GM19395 (cell line): ENCODE data around the gene ARHGEF37.
A peak's percentile ranks its signal among the peaks of the same experiment; 100 is the strongest.

Source experiments
- ATAC-seq: cut with Tn5 transposase; IDR thresholded peaks from one replicate; pipeline ENCODE4 v1.9.1; 2021; ENCODE audit warnings: mild to moderate bottlenecking, moderate library complexity; ENCODE audit not compliant: unreplicated experiment

ARHGEF37 gene

DNA sequence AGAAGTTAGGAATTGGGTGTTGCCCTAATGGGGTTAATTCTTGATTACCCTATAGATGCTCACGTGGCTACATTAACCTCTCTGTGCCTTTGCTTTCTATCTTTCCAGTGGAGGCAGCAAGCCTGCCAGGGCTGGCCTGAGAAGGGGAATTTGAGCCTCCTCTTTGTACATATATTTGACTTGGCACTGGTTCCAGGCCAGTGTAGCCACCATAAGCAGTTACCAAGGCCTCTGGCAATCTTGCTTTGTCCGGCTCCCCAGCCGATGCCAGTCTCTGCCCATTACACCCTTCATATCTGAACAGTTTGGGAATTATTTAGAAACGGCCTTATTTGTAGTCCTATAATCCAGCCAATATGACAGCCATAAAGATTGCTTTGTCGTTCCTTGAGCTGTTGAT is 90.2 kb downstream of the ARHGEF37 start:
- no peak for ATAC-seq

DNA sequence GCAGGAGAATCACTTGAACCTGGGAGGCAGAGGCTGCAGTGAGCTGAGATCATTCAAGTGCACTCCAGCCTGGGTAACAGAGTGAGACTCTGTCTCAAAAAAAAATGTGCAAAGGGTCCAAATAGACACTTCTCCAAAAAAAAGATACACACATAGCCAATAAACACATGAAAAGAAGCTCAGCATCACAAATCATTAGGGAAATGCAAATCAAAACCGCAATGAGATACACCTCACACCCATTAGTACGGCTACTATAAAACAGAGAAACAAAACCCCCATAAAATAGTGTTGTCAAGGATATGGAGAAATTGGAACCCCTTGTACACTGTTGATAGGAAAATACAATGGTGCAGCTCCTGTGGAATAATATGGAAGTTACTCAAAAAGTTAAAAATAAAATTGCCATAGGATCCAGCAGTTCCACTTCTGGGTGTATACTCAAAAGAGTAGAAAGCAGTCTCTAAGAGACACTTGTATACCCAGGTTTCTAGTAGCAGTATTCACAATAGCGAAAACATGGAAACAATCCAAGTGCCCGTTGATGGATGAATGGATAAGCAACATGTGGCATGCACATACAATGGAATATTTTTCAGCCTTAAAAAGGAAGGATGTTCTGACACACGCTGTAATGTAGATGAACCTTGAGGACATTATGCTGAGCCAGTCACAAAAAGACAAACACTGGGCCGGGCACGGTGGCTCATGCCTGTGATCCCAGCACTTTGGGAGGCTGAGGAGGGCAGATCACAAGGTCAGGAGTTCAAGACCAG is 91.6 kb downstream of the ARHGEF37 start:
- no peak for ATAC-seq

DNA sequence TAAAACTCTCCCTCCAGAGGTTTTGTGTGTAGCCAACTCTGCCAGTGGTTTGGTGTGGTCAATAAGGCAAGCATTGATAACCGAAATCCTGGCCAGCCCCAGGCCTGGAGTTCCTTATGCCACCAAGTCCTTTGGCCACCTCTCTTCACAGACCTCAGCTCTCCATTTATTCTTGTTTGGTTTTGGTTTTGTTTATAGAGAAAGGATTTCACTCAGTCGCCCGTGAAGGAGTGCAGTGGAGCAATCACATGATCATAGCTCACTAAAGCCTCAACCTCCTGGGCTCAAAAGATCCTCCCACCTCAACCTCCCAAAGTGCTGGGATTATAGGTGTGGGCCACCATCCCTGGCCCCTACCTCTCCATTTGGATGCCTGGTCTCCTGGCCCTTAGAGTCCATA is 93.4 kb downstream of the ARHGEF37 start:
- no peak for ATAC-seq

DNA sequence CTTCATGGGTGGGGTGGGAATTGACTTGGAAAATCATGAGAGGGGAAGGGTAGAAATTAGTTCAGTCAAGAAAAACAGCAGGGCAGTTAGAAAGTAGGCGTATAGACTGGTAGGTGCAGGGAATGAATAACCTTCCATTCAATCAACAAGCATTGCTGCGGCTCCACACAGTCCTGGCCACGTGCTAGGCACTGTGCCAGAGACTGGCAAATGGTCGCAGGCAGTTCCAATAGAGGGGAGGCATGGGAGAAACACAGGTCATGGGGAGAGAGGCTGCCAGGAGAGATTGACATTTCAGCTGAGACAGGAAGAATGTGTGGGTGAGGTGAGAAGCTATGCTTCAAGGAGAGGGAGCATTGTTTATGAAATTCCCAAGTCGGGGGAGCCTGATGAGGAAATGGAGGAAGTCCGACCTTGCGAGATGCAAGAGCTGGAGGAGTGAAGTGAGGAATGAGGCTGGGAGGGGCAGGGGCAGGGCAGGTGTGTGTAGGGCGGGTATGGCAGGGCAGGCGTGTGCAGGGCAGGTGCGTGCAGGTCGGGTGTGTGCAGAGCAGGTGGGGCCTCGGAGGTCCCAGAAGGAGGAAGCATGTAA is 94.4 kb downstream of the ARHGEF37 start:
- ATAC-seq = no peak

DNA sequence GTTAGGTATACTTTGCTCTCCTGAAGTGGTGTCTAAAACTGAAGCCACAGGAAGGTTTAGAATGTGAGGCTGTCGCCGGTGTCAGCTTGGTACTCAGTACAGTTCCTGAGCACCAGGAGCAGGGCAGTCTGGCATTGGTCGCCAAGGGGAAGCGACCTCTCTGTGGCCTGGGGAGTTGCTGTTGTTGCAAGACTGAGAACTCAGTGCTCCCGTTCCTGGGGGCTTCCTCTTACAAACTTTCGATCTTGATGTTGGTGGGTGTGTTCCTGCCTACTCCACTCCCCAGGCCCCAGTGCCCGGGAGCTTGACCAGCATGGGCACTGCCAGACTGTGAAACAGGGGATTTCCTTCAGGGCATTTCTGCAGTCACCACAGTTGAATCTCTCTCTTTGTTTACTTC is 96.4 kb downstream of the ARHGEF37 start:
- no peak for ATAC-seq

DNA sequence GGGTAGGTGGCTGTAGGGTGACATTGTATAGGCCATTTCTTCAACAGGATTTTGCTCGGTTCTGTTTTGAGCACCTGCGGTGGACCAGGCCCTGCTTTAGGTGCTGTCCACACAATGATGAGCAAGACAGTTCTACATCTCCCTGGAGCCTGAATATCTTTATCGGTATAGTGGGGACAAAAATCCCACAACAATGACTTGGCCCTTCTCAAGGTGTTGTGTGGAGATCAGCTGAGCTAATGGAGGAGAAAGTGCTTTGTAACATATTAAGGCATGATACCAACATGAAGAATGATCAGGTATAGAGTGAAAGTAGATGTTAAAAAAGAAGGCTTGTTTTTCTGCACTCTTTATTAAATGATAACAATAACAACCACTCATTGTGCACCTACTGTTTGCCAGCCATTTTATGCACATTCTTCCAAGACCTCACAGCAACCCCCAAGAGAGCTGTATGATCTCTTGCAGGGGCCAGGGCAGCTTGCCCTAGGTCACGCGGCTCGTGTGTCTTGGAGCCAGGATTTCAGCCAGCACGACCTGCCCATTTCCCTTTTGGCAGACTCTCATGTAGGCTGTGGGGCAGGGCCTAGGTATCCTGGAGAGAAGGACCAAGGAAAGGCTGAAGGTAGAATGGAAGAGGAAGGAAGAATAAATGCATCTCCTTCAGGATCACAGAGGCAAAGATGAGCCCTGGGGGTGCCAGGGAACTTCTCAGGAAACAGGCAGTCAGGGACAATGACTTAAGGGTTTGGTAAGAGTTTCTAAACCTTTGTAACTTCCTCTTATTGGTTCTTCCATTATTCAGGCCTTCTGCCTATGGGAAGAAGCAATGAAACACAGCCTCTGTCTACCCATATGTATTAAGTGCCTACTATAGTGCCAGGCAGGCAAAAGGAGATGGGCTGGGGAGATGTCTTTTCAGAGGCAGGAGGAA is 98.8 kb downstream of the ARHGEF37 start:
- peak; percentile 62 for ATAC-seq

DNA sequence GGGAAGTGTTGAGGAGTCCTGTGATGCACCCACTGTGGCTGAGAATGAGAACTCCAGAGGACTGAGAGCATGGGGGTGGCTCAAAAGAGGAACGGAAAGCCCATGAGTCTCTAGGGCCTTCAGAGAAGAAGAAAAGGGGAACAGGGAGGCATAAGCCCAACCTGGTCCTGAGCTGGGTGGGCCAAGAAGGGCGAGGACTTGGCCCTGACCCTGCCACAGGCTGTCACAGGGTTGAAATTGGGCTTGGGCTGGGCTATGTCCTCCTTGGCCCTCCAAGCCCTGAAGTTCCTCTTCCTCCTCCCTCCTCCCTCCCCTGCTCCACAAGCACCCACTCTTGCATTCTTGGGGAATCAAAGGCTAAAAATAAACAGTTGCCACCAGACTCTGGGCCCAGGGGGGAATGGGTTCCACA is 99.5 kb downstream of the ARHGEF37 start:
- peak; percentile 97 for ATAC-seq

DNA sequence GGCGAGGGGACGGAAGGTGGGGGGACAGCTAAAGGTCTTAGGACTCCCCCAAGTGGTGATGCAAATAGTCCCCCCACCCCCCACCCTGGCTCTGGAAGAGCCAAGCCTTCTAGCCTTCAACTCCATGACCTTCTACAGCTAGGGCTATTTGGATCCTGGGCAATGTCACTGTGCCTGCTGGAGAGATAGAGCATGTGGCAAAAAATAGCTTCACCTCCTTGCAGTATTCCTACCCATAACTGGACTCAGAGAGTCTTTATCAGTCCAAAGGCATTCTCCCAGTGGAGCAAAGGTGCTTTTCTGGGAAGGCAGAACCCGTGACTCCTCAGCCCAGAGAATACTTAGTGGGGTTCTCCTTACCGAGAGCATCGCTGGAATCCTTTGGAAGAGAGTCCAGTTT is 100.0 kb downstream of the ARHGEF37 start:
- ATAC-seq = no peak

DNA sequence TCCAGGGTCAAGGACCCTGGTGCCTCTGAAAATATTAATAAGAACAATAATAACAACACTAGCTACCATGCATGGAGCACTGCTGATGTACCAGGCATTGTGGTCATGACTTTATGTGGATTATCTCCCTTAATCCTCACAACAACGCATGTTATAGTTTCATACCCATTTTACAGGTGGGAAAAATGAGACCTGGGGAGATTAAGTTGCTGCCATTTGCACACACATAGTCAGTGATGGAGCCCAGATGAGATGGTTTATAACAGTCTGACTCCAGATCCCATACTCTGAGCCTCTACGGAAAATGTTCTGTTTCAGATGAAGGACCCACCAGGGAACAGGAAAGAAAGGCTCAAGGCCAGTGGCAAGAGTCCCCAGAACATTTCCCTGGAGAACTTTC is 100.6 kb downstream of the ARHGEF37 start:
- no peak for ATAC-seq

DNA sequence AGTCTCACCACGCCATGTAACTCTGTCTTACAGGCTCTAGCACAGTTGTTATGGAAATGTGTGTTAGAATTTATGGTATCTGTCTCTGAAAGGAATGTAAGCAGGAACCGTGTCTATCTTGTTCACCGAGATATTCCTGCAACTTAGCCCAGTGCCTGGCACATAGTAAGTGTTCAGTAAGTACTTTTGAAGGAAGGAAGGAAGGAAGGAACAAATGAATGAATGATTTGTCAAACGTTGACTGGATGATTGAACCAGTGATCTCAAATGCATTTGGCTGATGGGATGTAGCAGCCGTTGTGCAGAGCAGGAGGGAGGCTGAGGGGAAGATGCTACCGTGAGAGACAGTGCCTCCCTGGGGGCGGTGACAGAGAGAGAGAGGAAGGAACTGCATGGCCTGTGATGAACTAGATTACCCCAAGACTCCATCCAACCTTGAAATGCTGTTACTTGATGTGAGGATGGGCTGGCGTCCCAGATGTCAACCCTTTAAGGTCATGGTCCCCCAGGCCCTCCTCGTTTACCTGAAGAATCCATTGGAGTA is 101.3 kb downstream of the ARHGEF37 start:
- no peak for ATAC-seq

DNA sequence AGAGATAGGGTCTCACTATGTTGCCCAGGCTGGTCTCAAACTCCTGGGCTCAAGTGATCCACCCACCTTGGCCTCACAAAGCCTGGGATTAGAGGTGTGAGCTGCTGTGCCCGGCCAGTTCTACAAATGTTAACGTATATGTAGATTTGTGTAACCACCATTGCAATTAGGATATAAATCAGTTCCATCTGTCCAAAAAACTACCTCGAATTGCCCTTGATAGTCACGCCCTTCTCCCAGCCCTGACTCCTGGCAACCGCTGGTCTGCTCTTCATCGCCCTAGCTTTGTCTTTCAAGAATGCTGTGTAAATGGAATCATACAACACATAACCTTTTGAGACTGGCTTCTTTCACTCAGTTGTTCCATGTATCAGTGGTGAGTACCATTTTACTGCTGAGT is 102.7 kb downstream of the ARHGEF37 start:
- ATAC-seq = no peak

DNA sequence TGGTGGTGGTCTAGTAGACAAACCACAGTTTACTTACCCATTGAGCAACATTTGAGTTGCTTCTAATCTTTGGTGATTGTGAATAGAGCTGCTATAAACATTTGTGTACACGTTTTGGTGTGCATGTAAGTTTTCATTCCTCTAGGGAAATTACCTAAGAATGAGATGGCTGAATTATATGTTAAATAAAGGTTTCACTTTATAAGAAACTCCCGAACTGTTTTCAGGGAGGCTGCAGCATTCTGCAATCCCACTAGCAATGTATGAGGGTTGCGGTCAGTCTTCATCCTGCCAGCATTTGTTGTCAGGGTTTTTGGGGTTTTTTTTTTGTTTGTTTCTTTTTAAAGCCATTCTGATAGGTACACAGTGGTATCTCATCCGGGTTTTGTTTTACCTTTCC is 103.1 kb downstream of the ARHGEF37 start:
- no peak for ATAC-seq
